GM18508 (cell line): Measurements from ENCODE around the gene NCOA4.
"Not testable (repeated sequence)": the region's sequence is repeated elsewhere in the genome, so short reads cannot be mapped to it uniquely, and the experiment has no call there.

ENCODE experiments used
- ATAC-seq: cut with Tn5 transposase; IDR thresholded peaks from one replicate; pipeline ENCODE4 v1.9.1; 2021; ENCODE audit warnings: moderate number of reproducible peaks; ENCODE audit not compliant: insufficient read depth, unreplicated experiment

The NCOA4 gene

DNA sequence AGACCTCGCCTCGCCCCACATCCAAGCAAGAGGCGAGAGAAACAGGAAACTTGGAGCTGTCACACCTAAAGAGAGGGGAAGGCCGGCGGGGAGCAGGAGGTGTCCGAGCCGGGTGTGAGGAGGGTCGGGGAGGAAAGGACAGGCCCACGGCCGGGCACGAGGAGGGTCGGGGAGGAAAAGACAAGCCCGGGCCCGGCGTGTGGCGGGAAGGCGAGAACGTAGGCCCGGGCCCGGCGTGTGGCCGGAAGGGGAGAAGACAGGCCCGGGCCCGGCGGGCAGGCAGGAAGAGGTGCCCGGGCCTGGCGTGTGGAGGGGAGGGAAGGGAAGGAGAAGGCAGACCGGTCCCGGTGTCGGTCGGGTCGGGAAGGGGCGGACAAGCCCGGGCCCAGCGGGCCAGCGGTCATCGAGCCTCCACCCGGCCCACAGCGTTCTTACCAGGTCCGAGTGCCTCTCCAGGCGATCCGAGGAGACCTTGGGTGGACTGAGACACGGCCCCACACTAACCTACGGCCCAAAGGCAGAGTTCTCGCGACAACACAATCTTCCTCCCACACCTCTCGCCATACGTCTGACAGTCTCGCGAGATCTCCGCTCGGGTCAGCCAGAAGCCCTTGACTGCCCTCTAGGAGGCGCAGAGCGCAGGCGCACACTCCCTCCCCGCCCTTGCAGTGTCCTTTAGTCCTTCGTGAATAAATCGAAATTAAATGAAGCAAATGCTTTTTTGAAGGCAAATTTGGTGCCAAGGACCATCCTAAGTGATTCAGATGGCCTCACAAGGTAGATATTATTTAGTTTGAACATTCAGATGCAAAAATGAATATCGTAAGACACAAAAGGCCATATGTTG is at the start of gene NCOA4:
NCOA4 (minus strand) TSS at position 533 of the 847 bp plus-strand sequence. CDS start 13,943 bp downstream, outside the sequence.
- peak; percentile 92 for ATAC-seq

DNA sequence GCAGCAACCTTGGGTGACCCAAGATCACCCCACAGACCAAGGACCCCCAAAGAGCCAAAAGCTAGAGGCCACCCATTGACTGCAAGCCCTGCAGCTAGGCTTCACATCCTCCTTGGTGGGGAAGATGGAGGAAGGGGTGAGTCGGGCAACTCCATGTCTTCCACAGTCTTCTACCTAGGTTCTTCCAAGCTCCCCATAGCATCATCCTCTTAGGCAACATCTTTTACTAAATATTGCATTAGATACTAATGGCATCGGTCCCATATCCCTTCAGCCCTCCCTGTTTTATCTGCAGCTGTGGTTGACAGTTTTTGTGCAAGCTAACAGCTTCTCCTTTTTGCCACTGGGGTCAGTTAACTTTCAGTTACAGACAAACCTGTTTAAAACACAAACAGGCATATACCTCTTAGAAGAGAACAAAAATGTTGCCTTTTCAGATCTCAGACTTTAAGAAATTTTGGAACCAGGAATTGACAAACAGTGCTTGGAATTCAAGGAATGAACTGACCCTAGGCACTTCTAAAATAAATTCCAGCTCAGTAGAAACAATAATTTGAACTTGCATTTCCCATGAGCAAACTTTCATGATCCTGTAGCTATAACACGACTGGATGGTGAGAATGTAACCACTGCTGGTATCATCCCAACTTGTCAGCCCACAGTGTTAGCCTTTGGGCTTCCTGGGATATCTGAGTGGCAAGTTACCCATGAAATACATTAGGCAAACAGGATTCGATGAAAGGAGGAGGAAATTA is 49.6 kb upstream of the NCOA4 start:
- no peak for ATAC-seq

DNA sequence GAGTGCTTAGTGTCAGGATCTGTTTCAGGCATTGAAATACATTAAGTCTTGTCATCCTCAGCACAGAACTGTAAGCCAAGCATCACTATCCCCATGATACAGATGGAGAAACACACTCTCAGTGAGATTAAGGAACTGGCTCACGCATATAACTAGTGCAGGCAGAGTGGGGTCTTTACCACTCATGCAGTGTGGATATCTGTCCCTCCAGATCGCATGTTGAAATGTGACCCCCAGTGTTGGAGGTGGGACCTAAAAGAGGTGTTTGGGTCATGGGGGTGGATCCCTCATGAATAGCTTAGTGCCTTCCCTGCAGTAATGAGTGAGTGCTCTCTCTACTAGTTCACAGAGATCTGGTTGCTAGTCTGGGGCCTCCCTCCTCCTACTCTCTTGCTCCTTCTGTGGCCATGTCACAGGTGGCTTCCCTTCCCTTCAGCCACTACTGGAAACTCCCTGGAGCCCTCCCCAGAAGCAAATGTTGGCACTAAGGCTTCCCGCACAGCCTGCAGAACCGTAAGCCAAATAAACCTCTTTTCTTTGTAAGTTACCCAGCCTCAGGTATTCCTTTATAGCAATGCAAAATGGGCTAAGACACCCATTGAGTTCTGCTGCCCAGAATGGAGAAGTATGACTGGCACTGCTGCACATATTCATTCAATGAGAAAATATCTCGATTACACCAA is 47.4 kb upstream of the NCOA4 start:
- no peak for ATAC-seq

DNA sequence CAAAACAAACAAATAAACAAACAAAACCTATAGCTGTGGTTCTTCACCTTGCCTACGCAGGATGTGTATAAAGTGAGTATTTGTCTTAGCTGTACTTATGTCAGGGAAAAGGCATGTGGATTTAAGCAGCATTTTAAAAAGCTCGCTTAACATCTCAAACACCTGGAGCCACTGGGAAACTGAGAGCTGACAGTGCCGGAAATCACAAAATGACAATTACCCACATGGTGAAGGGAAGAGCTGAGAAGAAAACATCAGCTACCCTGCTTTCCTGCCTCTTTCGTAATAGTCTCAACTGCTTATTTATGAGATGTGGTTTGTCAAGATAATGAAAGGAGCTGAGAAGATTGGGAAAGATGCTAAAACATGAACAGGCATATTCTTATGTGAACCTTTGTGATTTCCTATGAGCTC is 46.7 kb upstream of the NCOA4 start:
- no peak for ATAC-seq

DNA sequence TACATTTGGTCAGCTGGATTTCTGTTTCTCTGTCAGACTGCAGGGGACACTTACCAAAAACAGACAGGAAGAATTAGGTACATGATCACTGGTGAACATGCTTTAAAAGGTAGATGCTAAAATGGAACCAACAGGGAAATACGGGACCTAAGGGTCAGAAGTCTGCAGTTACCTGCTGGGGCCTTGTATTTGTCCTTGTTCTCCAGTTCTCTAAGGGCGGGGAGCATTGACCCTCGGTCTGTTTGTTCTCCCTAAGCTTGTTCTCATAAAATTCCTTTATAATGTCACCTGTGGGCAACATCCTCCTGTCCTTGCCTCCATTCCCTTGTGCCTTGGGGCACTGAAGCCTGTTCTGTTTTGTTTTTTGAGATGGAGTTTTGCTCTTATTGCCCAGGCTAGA is 45.4 kb upstream of the NCOA4 start:
- ATAC-seq = no peak

DNA sequence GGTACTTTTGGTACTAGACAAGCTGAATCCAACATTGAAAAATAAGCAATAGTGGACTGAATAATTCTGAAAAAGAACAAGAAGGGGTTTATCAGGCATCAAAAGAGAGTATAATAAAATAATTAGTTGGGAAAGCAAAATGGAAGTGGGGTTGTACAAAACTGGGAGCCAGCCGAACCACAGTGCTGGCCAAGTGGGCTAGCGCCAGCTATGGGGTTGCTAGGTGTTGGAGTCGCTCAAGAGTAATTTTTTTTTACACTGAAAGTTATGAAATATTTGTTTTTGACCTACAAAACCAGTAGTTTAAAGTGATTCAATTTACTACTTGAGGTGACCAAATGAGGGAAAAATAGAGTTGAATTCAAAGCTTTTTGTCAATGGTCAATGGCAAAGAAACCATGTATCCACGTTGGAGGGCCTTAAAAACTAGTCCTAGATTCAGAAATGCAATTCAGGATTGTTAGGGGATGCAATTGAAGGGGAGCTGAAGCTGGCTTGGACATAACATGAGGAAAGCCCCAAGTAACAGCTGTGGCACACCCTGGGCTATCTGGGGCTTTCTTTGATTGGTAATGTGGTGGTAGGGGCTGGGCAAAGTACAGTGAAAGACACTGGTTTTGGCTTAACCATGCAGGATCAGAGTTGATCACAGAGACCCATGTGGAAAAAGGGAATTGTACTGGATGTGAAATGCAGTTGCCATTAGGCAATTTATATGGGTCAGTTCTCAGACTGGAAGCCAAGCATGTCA is 43.9 kb upstream of the NCOA4 start:
- ATAC-seq = no peak

DNA sequence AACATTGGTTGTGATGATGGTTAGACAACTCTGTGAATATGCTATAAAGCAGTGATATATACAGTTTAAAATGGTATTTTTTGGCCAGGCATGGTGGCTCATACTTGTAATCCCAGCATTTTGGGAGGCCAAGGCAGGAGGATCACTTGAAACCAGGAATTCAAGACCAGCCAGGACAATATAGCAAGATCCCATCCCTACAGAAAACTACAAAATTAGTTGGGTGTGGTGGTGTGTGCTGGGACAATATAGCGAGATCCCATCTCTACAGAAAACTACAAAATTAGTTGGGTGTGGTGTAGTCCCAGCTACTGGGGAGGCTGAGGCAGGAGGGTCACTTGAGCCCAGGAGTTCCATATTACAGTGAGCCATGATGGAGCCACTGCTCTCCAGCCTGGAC is 43.1 kb upstream of the NCOA4 start:
- no peak for ATAC-seq

DNA sequence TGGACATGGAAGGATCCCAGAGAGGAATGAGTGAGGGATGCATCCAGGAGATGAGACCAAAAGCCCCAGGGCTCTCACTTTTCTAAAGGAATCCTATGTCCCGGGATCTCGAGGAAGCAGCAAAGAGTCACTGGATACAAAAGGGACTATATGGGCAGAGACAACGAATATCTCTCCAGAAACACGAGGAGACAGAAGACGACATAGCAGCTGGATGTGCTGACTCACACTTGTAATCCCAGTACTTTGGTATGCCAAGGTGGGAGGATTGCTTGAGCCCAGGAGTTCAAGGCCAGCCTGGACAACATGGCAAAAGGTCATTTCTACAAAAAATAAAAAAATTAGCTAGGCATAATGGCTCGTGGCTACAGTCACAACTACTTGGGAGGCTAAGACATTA is 40.3 kb upstream of the NCOA4 start:
- no peak for ATAC-seq

DNA sequence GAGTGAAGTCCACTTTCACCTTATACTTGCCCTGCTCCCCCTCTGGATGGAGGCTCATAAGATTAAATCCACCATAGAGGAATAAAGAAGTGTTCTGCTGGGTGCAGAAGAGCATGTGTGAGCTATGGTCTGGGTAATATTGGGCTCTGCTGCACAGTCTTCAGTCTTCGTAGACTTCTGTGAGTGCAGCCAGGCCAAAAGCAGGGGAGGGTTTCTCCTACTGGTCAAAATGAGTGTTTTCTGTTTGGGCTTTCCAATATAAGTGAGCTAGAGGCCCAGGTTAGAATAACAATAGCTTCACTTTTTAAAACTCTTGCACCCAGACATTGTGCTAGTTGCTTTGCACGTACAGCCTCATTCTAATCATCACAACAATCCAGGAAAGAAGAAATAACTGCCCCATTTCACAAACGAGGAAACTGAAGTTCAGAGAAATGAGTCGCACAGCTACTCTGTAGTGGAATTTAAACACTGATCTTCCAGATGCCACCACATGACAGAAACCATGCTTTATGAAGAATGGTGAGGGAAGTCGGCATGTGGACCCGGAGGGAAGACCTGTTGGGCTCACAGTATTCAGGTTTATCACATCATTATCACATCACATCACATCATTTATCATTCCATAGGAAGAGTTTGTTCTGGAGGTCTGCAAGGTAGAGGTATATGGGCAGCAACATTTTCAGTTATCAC is 39.5 kb upstream of the NCOA4 start:
- no peak for ATAC-seq

DNA sequence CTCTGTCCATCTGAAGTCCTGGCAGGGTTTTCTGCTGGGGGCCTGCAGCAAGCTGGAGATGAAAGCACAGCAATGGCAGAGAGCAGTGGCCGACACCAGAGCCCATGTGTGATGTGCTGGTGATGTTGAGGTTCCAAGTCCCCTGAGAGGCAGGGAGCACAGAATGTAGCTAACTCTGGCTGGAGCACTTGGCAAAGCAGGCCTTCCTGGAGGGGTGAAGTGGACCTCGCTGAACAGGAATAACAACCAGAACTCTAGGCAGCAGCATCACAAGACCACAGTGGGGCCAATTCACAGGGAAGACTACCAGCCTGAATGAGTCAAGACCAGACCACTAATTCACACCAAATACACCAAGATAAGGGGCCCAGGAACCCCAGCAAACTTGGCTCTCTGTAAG is 38.5 kb upstream of the NCOA4 start:
- no peak for ATAC-seq

DNA sequence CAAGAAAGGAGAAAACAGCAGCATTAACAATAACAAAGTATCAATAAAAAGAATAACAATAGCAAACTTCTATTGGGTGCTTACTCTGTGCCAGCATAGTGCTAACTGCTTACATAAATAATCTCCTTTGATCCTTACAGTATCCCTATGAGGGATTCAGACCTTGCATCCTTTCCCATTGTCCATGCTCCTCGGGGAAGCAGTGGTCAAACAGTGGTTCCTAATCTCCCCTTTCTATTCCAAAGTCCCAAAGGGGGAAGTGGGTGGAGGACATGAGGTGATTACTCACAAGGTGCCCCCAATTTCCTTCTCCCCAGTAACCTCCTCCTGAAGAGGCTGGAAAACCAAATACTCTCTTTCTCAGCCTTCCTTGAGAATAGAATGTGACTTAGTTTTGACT is 37.7 kb upstream of the NCOA4 start:
- no peak for ATAC-seq

DNA sequence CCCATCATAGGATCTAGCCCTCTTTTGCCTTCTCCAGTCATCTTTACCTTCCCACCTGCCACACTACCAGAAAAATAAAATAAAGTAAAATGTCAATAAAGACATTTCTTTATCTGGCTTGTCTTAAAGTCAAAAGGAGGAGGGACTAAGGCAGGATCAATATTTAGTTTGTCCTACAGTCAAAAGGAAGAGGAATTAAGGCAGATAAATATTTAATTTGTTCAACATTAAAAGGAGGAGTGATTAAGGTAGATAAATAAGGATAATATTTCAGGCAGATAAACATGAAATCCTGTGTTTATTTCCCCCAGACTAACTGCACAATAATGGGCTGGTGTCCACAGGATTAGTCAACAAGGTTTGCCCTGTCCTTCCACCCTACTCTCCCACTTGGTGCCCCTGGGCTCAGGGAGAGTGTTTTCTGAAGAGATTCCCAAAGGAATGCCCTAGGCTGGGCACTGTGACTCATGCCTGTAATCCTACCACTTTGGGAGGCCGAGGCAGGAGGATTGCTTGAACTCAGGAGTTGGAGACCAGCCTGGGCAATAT is 33.9 kb upstream of the NCOA4 start:
- no peak for ATAC-seq

DNA sequence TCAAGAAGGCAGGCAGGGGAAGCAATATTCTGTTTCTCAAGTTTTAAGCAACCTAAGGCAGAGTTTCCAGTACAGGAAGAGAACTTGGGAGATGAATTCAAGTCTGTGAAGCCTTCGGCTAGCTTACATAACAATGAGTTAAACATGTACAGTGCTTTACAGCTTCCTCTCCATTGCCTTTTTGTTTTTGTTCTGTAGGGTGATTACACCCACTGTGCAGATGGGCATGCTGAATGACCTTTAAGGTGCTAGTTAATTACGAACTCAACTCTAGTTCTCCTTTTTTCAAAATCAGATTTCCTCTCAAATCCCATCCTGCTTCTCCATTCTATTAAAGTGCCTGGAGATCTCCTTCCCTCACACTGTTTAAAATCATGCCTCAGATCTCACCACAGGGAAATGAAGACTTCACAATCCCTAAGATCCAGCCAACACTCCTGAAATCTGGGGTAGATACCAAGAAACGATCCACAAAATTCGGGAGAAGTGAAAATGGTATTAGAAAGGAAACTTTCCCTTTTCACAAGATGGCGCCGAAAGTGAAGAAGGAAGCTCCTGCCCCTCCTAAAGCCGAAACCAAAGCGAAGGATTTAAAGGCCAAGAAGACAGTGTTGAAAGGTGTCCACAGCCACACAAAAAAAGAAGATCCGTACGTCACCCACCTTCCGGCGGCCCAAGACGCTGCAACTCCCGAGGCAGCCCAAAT is 32.5 kb upstream of the NCOA4 start:
- no peak for ATAC-seq

DNA sequence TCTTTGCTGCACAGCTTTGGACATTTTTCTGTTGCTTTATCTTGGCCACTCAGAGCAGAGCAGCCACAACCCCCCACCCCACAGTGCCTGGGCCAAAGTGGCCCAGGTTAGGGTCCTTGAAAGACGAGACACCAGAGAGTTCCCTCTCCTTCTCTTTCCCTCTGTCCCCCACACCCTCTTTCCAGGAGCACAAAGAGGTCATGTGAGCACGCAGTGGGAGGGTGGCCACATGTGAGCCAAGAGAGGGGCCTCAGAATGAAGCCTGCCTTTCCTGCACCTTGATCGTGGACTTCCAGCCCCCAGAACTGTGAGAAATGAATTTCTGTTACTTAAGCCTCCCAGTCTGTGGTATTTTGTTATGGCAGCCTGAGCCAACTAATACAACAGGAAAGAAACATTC is 30.3 kb upstream of the NCOA4 start:
- ATAC-seq = no peak

DNA sequence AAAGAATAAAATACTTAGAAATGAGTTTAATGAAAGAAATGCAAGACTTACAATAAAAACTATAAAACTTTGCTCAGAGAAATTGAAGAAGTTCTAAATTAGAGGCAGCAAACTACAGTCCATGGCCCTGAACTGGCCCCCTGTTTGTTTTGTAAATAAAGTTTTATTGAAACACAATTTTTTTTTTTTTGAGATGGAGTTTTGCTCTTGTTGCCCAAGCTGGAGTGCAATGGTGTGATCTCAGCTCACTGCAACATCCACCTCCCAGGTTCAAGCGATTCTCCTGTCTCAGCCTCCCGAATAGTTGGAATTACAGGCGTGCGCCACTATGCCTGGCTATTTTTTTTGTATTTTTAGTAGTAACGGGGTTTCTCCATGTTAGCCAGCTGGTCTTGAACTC is 27.5 kb upstream of the NCOA4 start:
- ATAC-seq = not testable (repeated sequence)

DNA sequence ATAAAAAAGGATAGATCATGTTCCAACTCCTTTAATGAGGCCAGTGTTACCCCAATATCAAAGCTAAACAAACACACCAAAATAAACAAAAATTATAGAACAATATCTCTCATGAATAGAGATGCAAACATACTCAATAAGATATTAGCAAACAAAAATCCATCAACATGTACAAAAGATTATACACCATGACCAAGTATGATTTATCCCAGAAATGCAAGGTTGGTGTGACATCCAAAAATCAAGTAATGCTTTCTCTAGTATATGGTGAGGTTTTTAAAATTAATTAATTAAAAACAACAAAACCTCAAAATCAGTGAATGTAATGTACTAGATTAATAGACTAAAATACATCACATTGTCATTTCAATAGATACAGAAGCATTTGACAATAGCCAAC is 26.6 kb upstream of the NCOA4 start:
- ATAC-seq = no peak

DNA sequence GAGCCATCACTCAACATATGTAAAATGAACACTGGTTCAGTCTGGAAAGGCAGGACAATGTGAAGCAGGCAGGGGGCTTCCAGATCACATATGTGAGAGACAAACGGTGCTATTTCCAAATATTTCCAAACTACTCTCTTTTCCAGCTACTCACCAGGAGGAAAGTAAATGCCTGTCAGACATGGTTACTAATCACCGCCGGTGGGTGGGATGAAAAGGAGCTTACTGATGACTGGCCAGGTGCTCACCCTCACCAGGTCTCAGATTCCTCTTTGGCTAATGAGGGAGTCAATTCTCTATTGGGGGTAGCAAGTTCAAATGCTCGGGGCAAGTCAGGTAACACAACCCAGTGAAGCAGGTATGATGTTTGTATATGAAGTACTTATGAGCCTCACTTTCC is 25.3 kb upstream of the NCOA4 start:
- no peak for ATAC-seq

DNA sequence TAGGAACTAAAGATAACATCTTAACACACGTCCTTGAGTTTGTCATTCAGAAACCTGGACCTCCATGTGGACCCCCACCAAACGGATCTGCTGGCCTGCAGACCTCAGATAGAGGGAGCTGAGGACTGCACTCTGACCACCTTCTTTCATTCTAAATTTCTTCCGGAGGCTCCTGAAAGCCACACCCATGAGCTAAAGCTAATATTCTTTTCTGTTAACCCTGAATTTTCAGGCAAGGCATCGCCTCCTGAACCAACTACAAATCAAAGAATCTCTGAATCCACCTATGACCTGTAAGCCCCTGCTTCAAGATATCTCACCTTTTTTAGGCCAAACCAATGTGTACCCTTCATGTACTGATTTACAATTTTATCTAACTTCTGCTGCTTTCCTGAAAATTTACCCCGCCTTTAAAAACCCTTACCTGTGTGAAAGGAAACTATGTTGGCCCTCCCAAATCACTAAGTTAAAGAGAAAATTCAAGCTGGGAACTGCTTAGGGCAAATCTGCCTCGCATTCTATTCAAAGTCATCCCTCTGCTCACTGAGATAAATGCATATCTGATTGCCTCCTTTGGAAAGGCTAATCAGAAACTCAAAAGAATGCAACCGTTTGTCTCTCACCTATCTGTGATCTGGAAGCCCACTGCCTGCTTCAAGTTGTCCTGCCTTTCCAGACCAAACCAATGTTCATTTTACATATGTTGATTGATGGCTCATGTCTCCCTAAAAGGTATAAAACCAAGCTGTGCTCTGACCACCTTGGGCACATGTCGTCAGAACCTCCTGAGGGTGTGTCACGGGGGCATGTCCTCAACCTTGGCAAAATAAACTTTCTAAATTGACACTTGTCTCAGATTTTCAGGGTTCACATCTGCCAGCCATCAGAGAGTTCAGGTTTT is 23.4 kb upstream of the NCOA4 start:
- no peak for ATAC-seq
